Measurements from ENCODE around the gene SUMO1. TPM values are rescaled to one million over a fixed set of nuclear protein-coding genes. Genes with fewer than 3 reads are reported as not detected.

SUMO1 gene
- total and polyA plus RNA-seq, 9 of the 15 experiments (the other 6 are each of a cell fraction or from before 2014, with no cell fraction given): 63.7 to 292 (median 92.0) TPM

DNA sequence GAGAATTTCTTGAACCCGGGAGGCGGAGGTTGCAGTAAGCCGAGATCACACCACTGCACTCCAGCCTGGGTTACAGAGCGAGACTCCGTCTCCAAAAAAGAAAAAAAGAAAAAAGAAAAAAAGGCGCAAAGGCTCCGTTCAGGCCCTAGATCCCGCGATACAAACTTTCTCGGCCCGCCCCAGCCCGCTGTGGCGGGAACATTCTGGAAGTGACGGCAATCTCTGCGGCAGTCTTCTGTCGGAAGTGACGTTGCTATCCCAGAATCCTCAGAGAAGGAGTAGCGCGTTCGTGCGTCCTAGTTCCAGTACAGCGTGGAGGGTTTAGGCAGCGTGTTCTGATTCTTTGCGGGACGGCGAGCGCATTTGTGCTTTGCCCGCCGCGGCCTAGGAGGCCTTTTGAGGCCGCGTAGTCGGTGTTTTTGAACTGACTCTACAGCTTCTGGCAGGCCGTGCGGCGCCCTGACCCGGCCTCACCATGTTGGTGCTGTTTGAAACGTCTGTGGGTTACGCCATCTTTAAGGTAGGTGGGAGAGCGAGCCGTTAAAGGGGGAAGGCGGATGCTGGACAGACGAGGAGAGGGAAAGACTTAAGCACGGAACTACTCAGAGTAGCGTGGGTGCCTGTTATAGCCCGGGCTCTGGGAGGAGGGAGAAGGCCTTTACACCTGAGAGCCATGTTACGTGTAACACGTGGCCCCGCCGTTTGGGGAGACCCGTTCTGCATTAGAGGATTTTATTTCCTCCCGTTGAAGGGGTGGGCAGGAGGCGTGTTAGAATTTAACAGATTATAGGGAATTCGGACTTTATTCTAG is 27.3 kb upstream of the SUMO1 start, which contains the start of gene NOP58 (continued):
- TF ChIP-seq ZNF263 (CRISPR knock-in tag; IDR thresholded peaks at IDR 0.05; ENCODE audit: borderline replicate concordance) (no peak), SREBF1 (IDR thresholded peaks at IDR 0.05; ENCODE audit: borderline replicate concordance, low read depth, low read length) (no peak), MAZ (CRISPR knock-in tag; conservative IDR thresholded peaks at IDR 0.05 in 1 of 2, IDR thresholded peaks at IDR 0.05 in 1 of 2) (no peak), KHSRP (IDR thresholded peaks at IDR 0.05) (no peak), EGR1 (conservative IDR thresholded peaks at IDR 0.05) (no peak), JUNB (CRISPR knock-in tag; conservative IDR thresholded peaks at IDR 0.05) (no peak), OTX1 (CRISPR knock-in tag; IDR thresholded peaks at IDR 0.05) (no peak), ESRRB (CRISPR knock-in tag; IDR thresholded peaks at IDR 0.05; ENCODE audit: borderline replicate concordance) (no peak), NR2C2 (CRISPR knock-in tag; IDR thresholded peaks at IDR 0.05) (no peak), NR2C2 (tag; IDR thresholded peaks at IDR 0.05) (no peak), KDM1A (IDR thresholded peaks at IDR 0.05) (no peak), MCM3 (IDR thresholded peaks at IDR 0.05) (no peak), SAP30 (IDR thresholded peaks at IDR 0.05; ENCODE audit: borderline replicate concordance, insufficient read depth, low read depth, low read length, poor library complexity, severe bottlenecking) (peak; percentile 88), MYNN (IDR thresholded peaks at IDR 0.05) (no peak), MYNN (CRISPR knock-in tag; IDR thresholded peaks at IDR 0.05) (no peak), ZNF184 (CRISPR knock-in tag; IDR thresholded peaks at IDR 0.05) (no peak), SOX6 (IDR thresholded peaks at IDR 0.05) (no peak), KDM5B (IDR thresholded peaks at IDR 0.05; ENCODE audit: insufficient replicate concordance, low read depth, low read length) (peak; percentile 91)
- TF ChIP-seq, protein P1, sequence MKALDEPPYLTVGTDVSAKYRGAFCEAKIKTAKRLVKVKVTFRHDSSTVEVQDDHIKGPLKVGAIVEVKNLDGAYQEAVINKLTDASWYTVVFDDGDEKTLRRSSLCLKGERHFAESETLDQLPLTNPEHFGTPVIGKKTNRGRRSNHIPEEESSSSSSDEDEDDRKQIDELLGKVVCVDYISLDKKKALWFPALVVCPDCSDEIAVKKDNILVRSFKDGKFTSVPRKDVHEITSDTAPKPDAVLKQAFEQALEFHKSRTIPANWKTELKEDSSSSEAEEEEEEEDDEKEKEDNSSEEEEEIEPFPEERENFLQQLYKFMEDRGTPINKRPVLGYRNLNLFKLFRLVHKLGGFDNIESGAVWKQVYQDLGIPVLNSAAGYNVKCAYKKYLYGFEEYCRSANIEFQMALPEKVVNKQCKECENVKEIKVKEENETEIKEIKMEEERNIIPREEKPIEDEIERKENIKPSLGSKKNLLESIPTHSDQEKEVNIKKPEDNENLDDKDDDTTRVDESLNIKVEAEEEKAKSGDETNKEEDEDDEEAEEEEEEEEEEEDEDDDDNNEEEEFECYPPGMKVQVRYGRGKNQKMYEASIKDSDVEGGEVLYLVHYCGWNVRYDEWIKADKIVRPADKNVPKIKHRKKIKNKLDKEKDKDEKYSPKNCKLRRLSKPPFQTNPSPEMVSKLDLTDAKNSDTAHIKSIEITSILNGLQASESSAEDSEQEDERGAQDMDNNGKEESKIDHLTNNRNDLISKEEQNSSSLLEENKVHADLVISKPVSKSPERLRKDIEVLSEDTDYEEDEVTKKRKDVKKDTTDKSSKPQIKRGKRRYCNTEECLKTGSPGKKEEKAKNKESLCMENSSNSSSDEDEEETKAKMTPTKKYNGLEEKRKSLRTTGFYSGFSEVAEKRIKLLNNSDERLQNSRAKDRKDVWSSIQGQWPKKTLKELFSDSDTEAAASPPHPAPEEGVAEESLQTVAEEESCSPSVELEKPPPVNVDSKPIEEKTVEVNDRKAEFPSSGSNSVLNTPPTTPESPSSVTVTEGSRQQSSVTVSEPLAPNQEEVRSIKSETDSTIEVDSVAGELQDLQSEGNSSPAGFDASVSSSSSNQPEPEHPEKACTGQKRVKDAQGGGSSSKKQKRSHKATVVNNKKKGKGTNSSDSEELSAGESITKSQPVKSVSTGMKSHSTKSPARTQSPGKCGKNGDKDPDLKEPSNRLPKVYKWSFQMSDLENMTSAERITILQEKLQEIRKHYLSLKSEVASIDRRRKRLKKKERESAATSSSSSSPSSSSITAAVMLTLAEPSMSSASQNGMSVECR (CRISPR knock-in tag; IDR thresholded peaks at IDR 0.05): peak; percentile 70
- TF ChIP-seq, protein P2, sequence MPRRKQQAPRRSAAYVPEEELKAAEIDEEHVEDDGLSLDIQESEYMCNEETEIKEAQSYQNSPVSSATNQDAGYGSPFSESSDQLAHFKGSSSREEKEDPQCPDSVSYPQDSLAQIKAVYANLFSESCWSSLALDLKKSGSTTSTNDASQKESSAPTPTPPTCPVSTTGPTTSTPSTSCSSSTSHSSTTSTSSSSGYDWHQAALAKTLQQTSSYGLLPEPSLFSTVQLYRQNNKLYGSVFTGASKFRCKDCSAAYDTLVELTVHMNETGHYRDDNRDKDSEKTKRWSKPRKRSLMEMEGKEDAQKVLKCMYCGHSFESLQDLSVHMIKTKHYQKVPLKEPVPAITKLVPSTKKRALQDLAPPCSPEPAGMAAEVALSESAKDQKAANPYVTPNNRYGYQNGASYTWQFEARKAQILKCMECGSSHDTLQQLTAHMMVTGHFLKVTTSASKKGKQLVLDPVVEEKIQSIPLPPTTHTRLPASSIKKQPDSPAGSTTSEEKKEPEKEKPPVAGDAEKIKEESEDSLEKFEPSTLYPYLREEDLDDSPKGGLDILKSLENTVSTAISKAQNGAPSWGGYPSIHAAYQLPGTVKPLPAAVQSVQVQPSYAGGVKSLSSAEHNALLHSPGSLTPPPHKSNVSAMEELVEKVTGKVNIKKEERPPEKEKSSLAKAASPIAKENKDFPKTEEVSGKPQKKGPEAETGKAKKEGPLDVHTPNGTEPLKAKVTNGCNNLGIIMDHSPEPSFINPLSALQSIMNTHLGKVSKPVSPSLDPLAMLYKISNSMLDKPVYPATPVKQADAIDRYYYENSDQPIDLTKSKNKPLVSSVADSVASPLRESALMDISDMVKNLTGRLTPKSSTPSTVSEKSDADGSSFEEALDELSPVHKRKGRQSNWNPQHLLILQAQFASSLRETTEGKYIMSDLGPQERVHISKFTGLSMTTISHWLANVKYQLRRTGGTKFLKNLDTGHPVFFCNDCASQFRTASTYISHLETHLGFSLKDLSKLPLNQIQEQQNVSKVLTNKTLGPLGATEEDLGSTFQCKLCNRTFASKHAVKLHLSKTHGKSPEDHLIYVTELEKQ (CRISPR knock-in tag; IDR thresholded peaks at IDR 0.05): no peak

Data from K562 (cell line).